Measurements from ENCODE around the gene MYO7B.

MYO7B gene

DNA sequence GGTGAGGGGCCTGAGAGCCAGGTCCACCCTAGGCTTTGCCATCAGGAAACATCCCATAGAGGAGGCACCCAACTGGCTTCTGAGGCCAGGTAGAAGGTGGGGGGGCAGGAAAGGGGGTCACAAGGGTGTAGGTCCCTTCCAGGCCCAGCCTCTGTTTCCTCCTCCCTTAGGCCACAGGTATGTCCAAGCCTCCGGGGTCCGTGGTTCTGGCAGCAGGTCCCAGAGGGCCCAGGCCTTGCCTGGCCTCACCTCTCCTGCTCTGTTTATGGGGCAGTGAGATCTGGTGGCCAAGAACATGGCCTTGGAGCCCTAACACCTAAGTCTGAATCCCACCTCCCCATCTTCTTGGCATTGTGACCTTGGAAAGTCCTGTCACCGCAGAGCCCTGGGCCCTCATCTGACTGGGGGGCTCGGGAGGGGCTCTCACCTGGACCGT is 88.9 kb downstream of the MYO7B start:
- H2BK12ac ChIP-seq (ENCODE audit: low read length in 2 of 2) = no peak overlapping the region
- no peak overlapping the region for H3K4me2 ChIP-seq (ENCODE audit: low read length, poor library complexity, severe bottlenecking)
- 87% methylated on average over 5 of the region's 5 CpGs for WGBS

DNA sequence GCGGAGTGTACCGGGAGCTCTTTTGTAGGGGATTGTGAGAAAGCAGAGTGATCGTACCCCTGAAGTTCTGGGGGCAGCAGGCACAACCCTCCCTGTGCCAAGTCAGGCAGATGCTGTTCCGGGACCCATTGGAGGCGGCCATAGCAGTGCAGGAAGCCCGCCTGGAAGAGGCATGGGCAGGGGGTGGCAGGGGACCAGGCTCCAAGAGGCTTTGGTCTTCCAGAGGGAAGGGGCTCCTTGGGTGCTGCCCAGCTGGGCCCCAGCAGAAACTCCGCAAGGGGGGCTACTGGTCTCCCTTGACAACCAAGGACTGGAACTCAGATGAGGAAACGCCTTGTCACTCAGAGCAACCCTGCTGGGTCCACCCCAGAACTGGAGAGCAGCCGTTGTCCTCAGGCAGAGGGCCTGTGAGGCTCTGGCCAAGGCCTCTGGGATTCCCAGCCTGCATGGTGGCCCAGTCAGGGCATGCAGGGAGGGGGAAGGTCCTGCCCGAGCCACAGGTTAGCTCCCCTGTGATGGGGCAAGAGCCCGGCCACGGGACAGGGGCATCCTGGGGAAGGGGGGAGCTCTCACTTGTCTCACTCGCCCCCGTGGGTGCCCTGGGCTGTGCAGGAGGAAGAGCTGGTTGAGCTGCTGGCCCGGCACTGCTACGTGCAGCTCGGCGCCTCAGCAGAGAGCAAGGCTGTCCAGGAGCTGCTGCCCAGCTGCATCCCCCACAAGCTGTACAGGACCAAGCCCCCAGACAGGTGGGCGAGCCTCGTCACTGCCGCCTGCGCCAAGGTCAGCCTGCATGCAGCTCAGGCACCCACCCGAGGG is 89.5 kb downstream of the MYO7B start:
- no peak for DNase-seq
- Histone ChIP-seq H3K4me2 (ENCODE audit: low read length, poor library complexity, severe bottlenecking) (no peak overlapping the region), H3K23ac (ENCODE audit: low read length in 2 of 2) (no peak overlapping the region), H3K9me3 (ENCODE audit: control insufficient read depth, low read length) (no peaks in the 10 kb centered on the region), H3K9ac (ENCODE audit: low read length) (no peak overlapping the region), H3K4ac (ENCODE audit: low read depth in 1 of 2, low read length in 2 of 2) (no peak overlapping the region), H3K18ac (ENCODE audit: low read depth in 1 of 2, low read length in 2 of 2) (no peak overlapping the region), H3K14ac (ENCODE audit: low read length in 2 of 2) (no peak overlapping the region), H3K27ac (ENCODE audit: low read length, poor library complexity, severe bottlenecking) (no peak overlapping the region), H3K79me1 (replicated peaks; ENCODE audit: low read length, poor library complexity, severe bottlenecking) (no peaks in the 10 kb centered on the region), H4K8ac (ENCODE audit: low read length) (no peak overlapping the region), H3K27me3 (ENCODE audit: control insufficient read depth in 1 of 2, insufficient read depth in 1 of 2, low read length in 2 of 2) (peaks cover 4 to 17% of the 10 kb centered on the region in 2 experiments), H2BK12ac (ENCODE audit: low read length in 2 of 2) (no peak overlapping the region), H2BK5ac (ENCODE audit: low read depth, low read length, poor library complexity, severe bottlenecking) (no peak overlapping the region), H2AFZ (ENCODE audit: low read depth, low read length) (no peak overlapping the region), H2AK5ac (ENCODE audit: low read length, severe bottlenecking) (no peak overlapping the region), H3K4me3 (ENCODE audit: insufficient read depth in 1 of 2, low read depth in 1 of 2, low read length in 2 of 2) (no peak overlapping the region), H3K36me3 (ENCODE audit: control insufficient read depth in 1 of 2, insufficient read depth in 2 of 2, low read depth in 1 of 2, low read length in 2 of 2) (peaks cover 0 to 3% of the 10 kb centered on the region in 2 experiments), H3K4me1 (ENCODE audit: control insufficient read depth, insufficient read depth, low read depth, low read length) (peaks cover 11% of the 10 kb centered on the region), H4K91ac (ENCODE audit: low read length) (no peak overlapping the region), H2BK120ac (ENCODE audit: low read depth, low read length) (no peak overlapping the region), H2BK15ac (ENCODE audit: low read depth, poor library complexity, severe bottlenecking) (no peak overlapping the region)
- WGBS = 89% methylated on average over 21 of the region's 23 CpGs

More for the DNA sequence above, 88.9 kb downstream of the MYO7B start:
- Histone ChIP-seq H2BK15ac (ENCODE audit: low read depth, poor library complexity, severe bottlenecking) (no peak overlapping the region), H3K14ac (ENCODE audit: low read length in 2 of 2) (no peak overlapping the region), H3K9me3 (ENCODE audit: control insufficient read depth, low read length) (no peaks in the 10 kb centered on the region), H2AFZ (ENCODE audit: low read depth, low read length) (no peak overlapping the region), H3K27ac (ENCODE audit: low read length, poor library complexity, severe bottlenecking) (no peak overlapping the region), H4K91ac (ENCODE audit: low read length) (no peak overlapping the region), H3K4ac (ENCODE audit: low read depth in 1 of 2, low read length in 2 of 2) (no peak overlapping the region), H3K36me3 (ENCODE audit: control insufficient read depth in 1 of 2, insufficient read depth in 2 of 2, low read depth in 1 of 2, low read length in 2 of 2) (peaks cover 0 to 3% of the 10 kb centered on the region in 2 experiments), H3K23ac (ENCODE audit: low read length in 2 of 2) (no peak overlapping the region), H2BK5ac (ENCODE audit: low read depth, low read length, poor library complexity, severe bottlenecking) (no peak overlapping the region), H2AK5ac (ENCODE audit: low read length, severe bottlenecking) (no peak overlapping the region), H3K4me3 (ENCODE audit: insufficient read depth in 1 of 2, low read depth in 1 of 2, low read length in 2 of 2) (no peak overlapping the region), H2BK120ac (ENCODE audit: low read depth, low read length) (no peak overlapping the region), H3K27me3 (ENCODE audit: control insufficient read depth in 1 of 2, insufficient read depth in 1 of 2, low read length in 2 of 2) (peaks cover 7 to 23% of the 10 kb centered on the region in 2 experiments), H4K8ac (ENCODE audit: low read length) (no peak overlapping the region), H3K9ac (ENCODE audit: low read length) (no peak overlapping the region), H3K4me1 (ENCODE audit: control insufficient read depth, insufficient read depth, low read depth, low read length) (peaks cover 11% of the 10 kb centered on the region), H3K79me1 (replicated peaks; ENCODE audit: low read length, poor library complexity, severe bottlenecking) (no peaks in the 10 kb centered on the region), H3K18ac (ENCODE audit: low read depth in 1 of 2, low read length in 2 of 2) (no peak overlapping the region)
- DNase-seq = no peak

DNA sequence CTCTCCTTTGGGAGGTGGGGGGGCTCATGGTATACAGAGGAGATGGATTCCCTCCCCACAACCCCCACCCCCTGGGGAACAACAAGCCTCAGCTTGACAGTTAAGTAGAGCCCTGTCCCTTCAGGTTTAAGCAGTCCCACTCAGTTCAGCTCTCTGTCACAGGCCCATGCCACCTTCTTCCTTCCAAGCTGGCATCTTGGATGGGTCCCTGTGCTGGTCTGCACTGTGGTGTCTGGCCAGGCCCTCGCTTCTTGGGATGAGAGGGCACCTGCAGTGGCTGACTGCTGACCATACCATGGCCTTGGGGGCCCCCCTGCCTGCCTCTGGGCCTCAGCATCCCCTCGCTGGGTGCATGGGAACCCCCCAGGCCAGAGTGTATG is 90.1 kb downstream of the MYO7B start:
- 73% methylated on average over 2 of the region's 2 CpGs for WGBS
- H3K4me1 ChIP-seq (ENCODE audit: control insufficient read depth, insufficient read depth, low read depth, low read length) = peaks cover 11% of the 10 kb centered on the region
- no peak for DNase-seq
- no peak overlapping the region for H3K23ac ChIP-seq (ENCODE audit: low read length in 2 of 2)
- H2AFZ ChIP-seq (ENCODE audit: low read depth, low read length) = no peak overlapping the region
- H3K18ac ChIP-seq (ENCODE audit: low read depth in 1 of 2, low read length in 2 of 2) = no peak overlapping the region
- H3K79me1 ChIP-seq (replicated peaks; ENCODE audit: low read length, poor library complexity, severe bottlenecking) = no peaks in the 10 kb centered on the region
- peaks cover 4 to 15% of the 10 kb centered on the region in 2 experiments for H3K27me3 ChIP-seq (ENCODE audit: control insufficient read depth in 1 of 2, insufficient read depth in 1 of 2, low read length in 2 of 2)
- no peak overlapping the region for H2BK15ac ChIP-seq (ENCODE audit: low read depth, poor library complexity, severe bottlenecking)
- no peak overlapping the region for H4K8ac ChIP-seq (ENCODE audit: low read length)
- H2AK5ac ChIP-seq (ENCODE audit: low read length, severe bottlenecking) = no peak overlapping the region
- peaks cover 0 to 3% of the 10 kb centered on the region in 2 experiments for H3K36me3 ChIP-seq (ENCODE audit: control insufficient read depth in 1 of 2, insufficient read depth in 2 of 2, low read depth in 1 of 2, low read length in 2 of 2)
- H3K4me2 ChIP-seq (ENCODE audit: low read length, poor library complexity, severe bottlenecking) = no peak overlapping the region
- H3K9ac ChIP-seq (ENCODE audit: low read length) = no peak overlapping the region
- no peak overlapping the region for H3K14ac ChIP-seq (ENCODE audit: low read length in 2 of 2)
- no peaks in the 10 kb centered on the region for H3K9me3 ChIP-seq (ENCODE audit: control insufficient read depth, low read length)
- H2BK5ac ChIP-seq (ENCODE audit: low read depth, low read length, poor library complexity, severe bottlenecking) = no peak overlapping the region
- H4K91ac ChIP-seq (ENCODE audit: low read length) = no peak overlapping the region
- no peak overlapping the region for H3K4me3 ChIP-seq (ENCODE audit: insufficient read depth in 1 of 2, low read depth in 1 of 2, low read length in 2 of 2)
- no peak overlapping the region for H2BK12ac ChIP-seq (ENCODE audit: low read length in 2 of 2)
- no peak overlapping the region for H2BK120ac ChIP-seq (ENCODE audit: low read depth, low read length)
- no peak overlapping the region for H3K27ac ChIP-seq (ENCODE audit: low read length, poor library complexity, severe bottlenecking)
- H3K4ac ChIP-seq (ENCODE audit: low read depth in 1 of 2, low read length in 2 of 2) = no peak overlapping the region

DNA sequence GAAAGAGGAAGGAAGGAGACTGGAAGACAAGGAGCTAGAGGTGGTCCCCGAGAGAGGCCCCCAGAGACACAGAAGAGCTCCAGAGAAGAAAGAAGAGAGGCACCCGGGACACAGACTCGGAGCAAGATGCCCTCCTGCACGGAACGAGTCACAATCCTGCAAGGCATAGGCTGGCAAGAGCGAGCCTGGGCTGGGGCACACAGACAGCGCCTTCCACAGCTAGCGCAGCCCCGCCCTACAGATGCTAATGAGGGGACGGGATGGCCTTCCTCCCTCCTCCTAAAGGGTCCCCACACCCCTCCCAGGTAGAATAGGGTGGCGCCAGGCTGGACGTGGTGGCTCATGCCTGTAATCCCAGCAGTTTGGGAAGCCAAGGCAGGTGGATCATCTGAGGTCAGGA is 90.7 kb downstream of the MYO7B start:
- Histone ChIP-seq H2BK5ac (ENCODE audit: low read depth, low read length, poor library complexity, severe bottlenecking) (no peak overlapping the region), H3K79me1 (replicated peaks; ENCODE audit: low read length, poor library complexity, severe bottlenecking) (no peaks in the 10 kb centered on the region), H3K4me2 (ENCODE audit: low read length, poor library complexity, severe bottlenecking) (no peak overlapping the region), H4K91ac (ENCODE audit: low read length) (no peak overlapping the region), H3K27ac (ENCODE audit: low read length, poor library complexity, severe bottlenecking) (no peak overlapping the region), H3K9ac (ENCODE audit: low read length) (no peak overlapping the region), H2AK5ac (ENCODE audit: low read length, severe bottlenecking) (no peak overlapping the region), H2BK15ac (ENCODE audit: low read depth, poor library complexity, severe bottlenecking) (no peak overlapping the region), H4K8ac (ENCODE audit: low read length) (no peak overlapping the region), H3K14ac (ENCODE audit: low read length in 2 of 2) (no peak overlapping the region), H2BK120ac (ENCODE audit: low read depth, low read length) (no peak overlapping the region), H3K4me3 (ENCODE audit: insufficient read depth in 1 of 2, low read depth in 1 of 2, low read length in 2 of 2) (no peak overlapping the region), H3K23ac (ENCODE audit: low read length in 2 of 2) (no peak overlapping the region), H3K9me3 (ENCODE audit: control insufficient read depth, low read length) (no peaks in the 10 kb centered on the region), H3K4ac (ENCODE audit: low read depth in 1 of 2, low read length in 2 of 2) (no peak overlapping the region), H3K36me3 (ENCODE audit: control insufficient read depth in 1 of 2, insufficient read depth in 2 of 2, low read depth in 1 of 2, low read length in 2 of 2) (peaks cover 0 to 3% of the 10 kb centered on the region in 2 experiments), H3K18ac (ENCODE audit: low read depth in 1 of 2, low read length in 2 of 2) (no peak overlapping the region), H2BK12ac (ENCODE audit: low read length in 2 of 2) (no peak overlapping the region), H3K4me1 (ENCODE audit: control insufficient read depth, insufficient read depth, low read depth, low read length) (peaks cover 11% of the 10 kb centered on the region), H3K27me3 (ENCODE audit: control insufficient read depth in 1 of 2, insufficient read depth in 1 of 2, low read length in 2 of 2) (peaks cover 4 to 15% of the 10 kb centered on the region in 2 experiments), H2AFZ (ENCODE audit: low read depth, low read length) (no peak overlapping the region)
- WGBS = 84% methylated on average over 12 of the region's 12 CpGs
- no peak for DNase-seq

Data from mesenchymal stem cell (in vitro differentiated cells and primary cell).